Measurements from ENCODE around the gene CEACAM16. TPM values are rescaled to one million over a fixed set of nuclear protein-coding genes. Genes with fewer than 3 reads are reported as not detected.

Gene CEACAM16
- total and polyA plus RNA-seq, 12 donors, result 0.27 to 1.4 (median 0.57) TPM; not detected in 7

DNA sequence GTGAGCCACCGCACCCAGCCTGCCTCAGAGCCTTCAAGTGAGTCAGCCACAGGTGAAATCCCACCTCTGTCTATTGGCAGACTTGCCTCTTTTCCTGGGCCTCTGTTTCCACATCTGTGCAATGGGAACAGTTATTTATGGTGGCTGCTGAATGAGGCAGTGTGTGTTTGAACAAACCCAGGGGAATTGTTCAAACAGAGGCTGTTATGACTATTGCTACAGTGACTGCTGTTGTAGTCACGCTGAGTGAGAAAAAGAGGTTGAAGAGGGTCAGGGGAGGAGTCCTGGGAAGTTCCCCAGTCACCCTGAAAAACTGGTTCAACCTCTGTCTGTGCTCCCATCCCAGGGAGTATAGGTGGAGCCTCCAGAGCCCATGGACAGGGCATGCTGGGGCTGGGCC, 27.6 kb upstream of the CEACAM16 start, which contains the start of gene CEACAM19:
TSS of gene CEACAM19 (plus strand) at position 83 of the 400 bp plus-strand sequence. CDS start 450 bp downstream, outside the sequence.
- Histone ChIP-seq H3K4me3 (no peak within 1 kb of the TSS), H3K4me1 (replicated peaks in 1 of 2) (no peaks in the 10 kb centered on the region), H3K36me3 (replicated peaks in 1 of 2) (no peaks in the 10 kb centered on the region), H3K27me3 (no peaks in the 10 kb centered on the region), H3K27ac (no peak within 1 kb of the TSS), H3K9me3 (replicated peaks in 1 of 3) (no peaks in the 10 kb centered on the region)
- TF ChIP-seq CTCF (IDR thresholded peaks at IDR 0.05) (no peak), POLR2A (IDR thresholded peaks at IDR 0.05) (no peak)
- intact Hi-C loops (cut with DNase I), result no loop called here
- DNase-seq, result no peak
- 73 to 98% (median 84%) methylated on average over 2 of the region's 2 CpGs for whole genome bisulfite sequencing, 4 donors

GRCh38 chr19:44672226-44672625, 26.7 kb upstream of the CEACAM16 start:
- TF ChIP-seq POLR2A (IDR thresholded peaks at IDR 0.05) (no peak), CTCF (IDR thresholded peaks at IDR 0.05) (no peak)
- no peak overlapping the region for H3K4me3 ChIP-seq
- no peaks in the 10 kb centered on the region for H3K27me3 ChIP-seq
- no peaks in the 10 kb centered on the region for H3K36me3 ChIP-seq (replicated peaks in 1 of 2)
- no peaks in the 10 kb centered on the region for H3K9me3 ChIP-seq (replicated peaks in 1 of 3)
- no peak for DNase-seq
- H3K4me1 ChIP-seq (replicated peaks in 1 of 2), result peaks cover 0 to 3% of the 10 kb centered on the region in 2 donors
- no peak overlapping the region for H3K27ac ChIP-seq
- intact Hi-C loops (cut with DNase I), result no loop called here
- WGBS, 4 donors, result 64 to 87% (median 70%) methylated on average over 1 of the region's 1 CpG

DNA sequence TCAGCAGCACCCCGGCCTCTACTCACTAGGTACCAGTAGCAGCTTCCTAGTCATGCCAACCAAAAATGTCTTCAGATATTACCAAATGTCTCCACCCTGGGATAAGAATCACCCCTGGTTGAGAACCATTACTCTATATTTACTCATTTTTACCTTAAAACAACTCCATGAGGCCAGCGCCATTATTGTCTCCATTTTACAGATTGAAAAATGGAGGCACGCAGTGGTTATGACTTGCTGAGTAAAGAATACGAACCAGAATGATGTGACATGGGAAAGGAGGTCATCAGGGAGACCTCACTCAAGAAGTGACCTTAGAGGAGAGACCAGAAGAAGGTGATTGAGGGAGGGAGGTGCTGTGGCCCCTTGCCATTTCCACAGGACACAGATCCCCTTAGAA, 25.4 kb upstream of the CEACAM16 start:
- DNase-seq, result no peak
- intact Hi-C loops (cut with DNase I), result no loop called here
- Histone ChIP-seq H3K27me3 (no peaks in the 10 kb centered on the region), H3K4me3 (no peak overlapping the region), H3K27ac (no peak overlapping the region), H3K36me3 (replicated peaks in 1 of 2) (no peaks in the 10 kb centered on the region), H3K4me1 (replicated peaks in 1 of 2) (peaks cover 0 to 8% of the 10 kb centered on the region in 2 donors), H3K9me3 (replicated peaks in 1 of 3) (no peaks in the 10 kb centered on the region)
- TF ChIP-seq CTCF (IDR thresholded peaks at IDR 0.05), result no peak
- TF ChIP-seq POLR2A (IDR thresholded peaks at IDR 0.05), result no peak
- WGBS, 4 donors, result 80 to 94% (median 92%) methylated on average over 3 to 4 of the region's 4 CpGs

DNA sequence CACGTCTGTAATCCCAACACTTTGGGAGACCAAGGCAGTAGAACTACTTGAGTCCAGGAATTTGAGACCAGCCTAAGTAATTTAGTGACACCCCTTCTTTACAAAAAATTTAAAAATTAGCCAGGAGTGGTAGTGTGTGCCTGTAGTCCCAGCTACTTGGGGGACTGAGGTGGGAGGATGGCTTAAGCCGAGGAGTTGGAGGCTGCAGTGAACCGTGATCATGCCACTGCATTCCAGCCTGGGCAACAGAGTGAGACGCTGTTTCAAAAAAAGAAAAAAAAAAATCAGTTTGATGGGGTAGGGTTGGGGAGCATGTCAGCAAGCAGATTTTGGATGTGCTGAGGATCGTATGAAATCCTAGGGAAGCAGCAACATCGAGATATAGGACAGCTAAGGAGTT, 23.4 kb upstream of the CEACAM16 start:
- 94 to 95% (median 94%) methylated on average over 6 of the region's 6 CpGs for WGBS, 4 donors
- no peak overlapping the region for H3K27ac ChIP-seq
- intact Hi-C loops (cut with DNase I), result no loop called here

More for the DNA sequence above, 23.4 kb upstream of the CEACAM16 start:
- Histone ChIP-seq H3K4me3 (no peak overlapping the region), H3K9me3 (replicated peaks in 1 of 3) (no peaks in the 10 kb centered on the region), H3K4me1 (replicated peaks in 1 of 2) (peaks cover 0 to 8% of the 10 kb centered on the region in 2 donors), H3K27me3 (no peaks in the 10 kb centered on the region), H3K36me3 (replicated peaks in 1 of 2) (no peaks in the 10 kb centered on the region)
- DNase-seq, result no peak
- TF ChIP-seq CTCF (IDR thresholded peaks at IDR 0.05) (no peak), POLR2A (IDR thresholded peaks at IDR 0.05) (no peak)
